Osteocyte (in vitro differentiated cells): ENCODE results near the gene INTS4. TPM values are rescaled to one million over a fixed set of nuclear protein-coding genes. Genes with fewer than 3 reads are reported as not detected.

Experiments
- DNase-seq: peaks from one replicate; pipeline ENCODE4 v3.0.0; 2021; ENCODE audit warnings: mixed read lengths; ENCODE audit not compliant: unreplicated experiment; ENCODE audit errors: extremely low spot score
- H3K27ac Mint-ChIP-seq: one replicate; pipeline ENCODE4 v1.8.0; 2021; ENCODE audit warnings: mild to moderate bottlenecking, mixed read lengths; ENCODE audit not compliant: unreplicated experiment
- H3K27me3 Mint-ChIP-seq: one replicate; pipeline ENCODE4 v1.8.0; 2021; ENCODE audit warnings: mixed read lengths; ENCODE audit not compliant: unreplicated experiment
- H3K36me3 Mint-ChIP-seq: one replicate; pipeline ENCODE4 v1.8.0; 2021; ENCODE audit warnings: mixed read lengths; ENCODE audit not compliant: unreplicated experiment
- H3K4me1 Mint-ChIP-seq: one replicate; pipeline ENCODE4 v1.8.0; 2021; ENCODE audit warnings: mixed read lengths; ENCODE audit not compliant: unreplicated experiment
- H3K4me3 Mint-ChIP-seq: one replicate; pipeline ENCODE4 v1.8.0; 2021; ENCODE audit warnings: mild to moderate bottlenecking, moderate library complexity, mixed read lengths; ENCODE audit not compliant: unreplicated experiment
- H3K9me3 Mint-ChIP-seq: one replicate; pipeline ENCODE4 v1.8.0; 2021; ENCODE audit warnings: mixed read lengths; ENCODE audit not compliant: unreplicated experiment
- CTCF ChIP-seq: fragments of 200-600 bp; sonication (generic); IDR thresholded peaks from 2 replicates; pipeline ENCODE4 v1.5.0; 2021; ENCODE audit warnings: antibody characterized with exemption, mild to moderate bottlenecking, moderate library complexity
- total RNA-seq: library from RNA; stranded (reverse); gene quantifications from 2 replicates; pipeline ENCODE4 v1.2.1, GENCODE V29; 2021

The INTS4 gene
- total RNA-seq, 1 donor from 2014 or later = 37.9 TPM

GRCh38 chr11:77981346-77981947, 13.0 kb downstream of the INTS4 start:
- Mint-ChIP-seq H3K9me3 (peaks cover 3% of the 10 kb centered on the region), H3K4me3 (no peak overlapping the region), H3K4me1 (no peaks in the 10 kb centered on the region), H3K27ac (no peak overlapping the region), H3K27me3 (no peaks in the 10 kb centered on the region), H3K36me3 (peaks cover 39% of the 10 kb centered on the region)
- no peak for DNase-seq
- no peak for TF ChIP-seq CTCF

- H3K27ac Mint-ChIP-seq = no peak overlapping the region
- no peak for TF ChIP-seq CTCF
- H3K27me3 Mint-ChIP-seq = no peaks in the 10 kb centered on the region
- H3K4me3 Mint-ChIP-seq = no peak overlapping the region
- peaks cover 22% of the 10 kb centered on the region for H3K36me3 Mint-ChIP-seq
- no peak for DNase-seq
- H3K9me3 Mint-ChIP-seq = peaks cover 4% of the 10 kb centered on the region
- H3K4me1 Mint-ChIP-seq = no peaks in the 10 kb centered on the region
Measured at GRCh38 chr11:77968337-77968736, 26.1 kb downstream of the INTS4 start.

- H3K9me3 Mint-ChIP-seq = no peaks in the 10 kb centered on the region
- peaks cover 18% of the 10 kb centered on the region for H3K36me3 Mint-ChIP-seq
- no peak overlapping the region for H3K27ac Mint-ChIP-seq
- TF ChIP-seq CTCF = no peak
- H3K27me3 Mint-ChIP-seq = no peaks in the 10 kb centered on the region
- H3K4me1 Mint-ChIP-seq = no peaks in the 10 kb centered on the region
- H3K4me3 Mint-ChIP-seq = no peak overlapping the region
- no peak for DNase-seq
Measured at GRCh38 chr11:77967753-77968152, 26.7 kb downstream of the INTS4 start.

- no peaks in the 10 kb centered on the region for H3K27me3 Mint-ChIP-seq
- H3K4me1 Mint-ChIP-seq = no peaks in the 10 kb centered on the region
- peaks cover 16% of the 10 kb centered on the region for H3K36me3 Mint-ChIP-seq
- no peak for DNase-seq
- H3K27ac Mint-ChIP-seq = no peak overlapping the region
- H3K4me3 Mint-ChIP-seq = no peak overlapping the region
- TF ChIP-seq CTCF = no peak
- no peaks in the 10 kb centered on the region for H3K9me3 Mint-ChIP-seq
Measured at GRCh38 chr11:77967121-77967520, 27.3 kb downstream of the INTS4 start.

- Mint-ChIP-seq H3K36me3 (peaks cover 12% of the 10 kb centered on the region), H3K27me3 (no peaks in the 10 kb centered on the region), H3K9me3 (no peaks in the 10 kb centered on the region), H3K4me1 (no peaks in the 10 kb centered on the region), H3K27ac (no peak overlapping the region), H3K4me3 (no peak overlapping the region)
- DNase-seq = no peak
- TF ChIP-seq CTCF = no peak
Measured at GRCh38 chr11:77966338-77966737, 28.1 kb downstream of the INTS4 start.
